GM12891 (cell line): ENCODE results near the gene OR11H7.

Experiments used
- POLR2A ChIP-seq: IDR thresholded peaks from 2 replicates; pipeline ENCODE4 v1.6.1; 2011; ENCODE audit warnings: low read depth, low read length, control low read depth
- POLR2AphosphoS5 ChIP-seq: IDR thresholded peaks from 2 replicates; pipeline ENCODE4 v1.6.1; 2011; ENCODE audit warnings: low read depth, low read length, control low read depth
- POU2F2 ChIP-seq: IDR thresholded peaks from 2 replicates; pipeline ENCODE4 v1.6.1; 2011; ENCODE audit warnings: low read depth, mild to moderate bottlenecking, control low read depth, low read length, moderate library complexity
- SPI1 ChIP-seq: IDR thresholded peaks from 2 replicates; pipeline ENCODE4 v1.6.1; 2011; ENCODE audit warnings: low read depth, low read length, control low read depth
- TAF1 ChIP-seq: IDR thresholded peaks from 2 replicates; pipeline ENCODE4 v1.6.1; 2011; ENCODE audit warnings: low read depth, low read length, control low read depth

DNA sequence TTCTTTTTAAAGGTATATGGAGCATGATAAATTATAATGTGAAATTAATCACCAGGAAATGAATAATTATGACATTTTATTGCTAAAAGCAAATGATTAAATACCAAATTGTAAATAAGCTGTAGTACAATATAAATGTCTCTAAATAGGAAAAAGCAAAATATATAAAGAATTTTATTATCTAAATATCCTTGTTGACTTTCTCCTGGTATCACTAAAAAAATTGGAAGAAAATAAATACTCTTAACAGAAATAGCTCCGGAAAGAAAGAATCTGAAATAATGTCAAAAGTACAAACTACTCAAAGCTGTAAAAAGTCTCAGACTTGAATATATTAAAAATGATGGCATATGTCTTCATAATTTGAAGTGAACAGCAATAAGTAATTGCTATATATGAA is at the start of gene OR11H7:
- TF ChIP-seq POLR2A (no peak), POLR2AphosphoS5 (no peak), TAF1 (no peak), POU2F2 (no peak), SPI1 (no peak)
